Measurements from ENCODE around the gene ADGRG4.

DNA sequence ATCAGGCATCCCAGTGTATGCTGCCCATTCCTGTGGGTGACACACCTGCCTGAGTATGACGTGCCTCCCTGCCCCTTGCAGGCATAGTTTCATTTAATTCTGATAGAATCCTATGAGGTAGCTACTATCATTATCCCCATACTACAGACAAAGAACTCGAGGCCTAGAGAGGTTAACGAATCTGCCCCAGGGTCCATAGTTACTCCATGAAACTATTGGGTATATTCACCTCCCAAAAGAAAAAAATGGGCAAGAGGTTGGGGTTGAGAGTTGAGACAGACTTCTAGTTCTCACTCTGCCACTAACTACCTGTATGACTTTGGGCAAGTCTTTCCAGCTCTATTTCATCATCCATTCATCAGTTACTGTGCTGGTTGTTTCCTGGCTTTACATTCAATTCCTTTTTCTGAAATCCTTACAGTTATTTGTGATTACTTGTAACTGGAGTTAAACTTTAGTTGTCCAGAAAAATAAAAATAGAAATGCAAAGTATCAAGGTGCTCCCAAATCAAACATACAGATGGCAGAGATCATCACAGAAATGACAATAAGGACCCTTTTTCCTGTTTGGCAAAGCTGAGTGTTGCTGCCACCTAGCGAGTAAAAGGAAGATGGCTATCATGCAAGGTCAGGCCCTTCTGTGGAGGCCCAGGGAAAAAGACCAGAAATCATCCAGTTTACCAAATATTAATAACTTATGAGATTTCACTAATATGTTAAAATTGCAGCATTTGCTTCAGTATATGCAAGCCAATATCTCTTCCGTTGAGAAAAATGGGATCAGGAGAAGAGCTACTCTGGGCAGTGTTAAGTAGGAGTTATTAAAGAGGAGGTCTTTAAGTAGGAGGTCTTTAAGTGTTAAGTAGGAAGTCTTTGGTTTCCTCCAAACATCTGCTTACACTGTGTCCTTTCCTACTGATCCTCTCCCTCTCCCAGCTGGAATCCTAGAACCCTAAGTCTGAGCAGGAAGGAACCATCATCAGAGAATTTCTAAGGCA, 32.4 kb upstream of the ADGRG4 start:
- TF ChIP-seq, protein P1, sequence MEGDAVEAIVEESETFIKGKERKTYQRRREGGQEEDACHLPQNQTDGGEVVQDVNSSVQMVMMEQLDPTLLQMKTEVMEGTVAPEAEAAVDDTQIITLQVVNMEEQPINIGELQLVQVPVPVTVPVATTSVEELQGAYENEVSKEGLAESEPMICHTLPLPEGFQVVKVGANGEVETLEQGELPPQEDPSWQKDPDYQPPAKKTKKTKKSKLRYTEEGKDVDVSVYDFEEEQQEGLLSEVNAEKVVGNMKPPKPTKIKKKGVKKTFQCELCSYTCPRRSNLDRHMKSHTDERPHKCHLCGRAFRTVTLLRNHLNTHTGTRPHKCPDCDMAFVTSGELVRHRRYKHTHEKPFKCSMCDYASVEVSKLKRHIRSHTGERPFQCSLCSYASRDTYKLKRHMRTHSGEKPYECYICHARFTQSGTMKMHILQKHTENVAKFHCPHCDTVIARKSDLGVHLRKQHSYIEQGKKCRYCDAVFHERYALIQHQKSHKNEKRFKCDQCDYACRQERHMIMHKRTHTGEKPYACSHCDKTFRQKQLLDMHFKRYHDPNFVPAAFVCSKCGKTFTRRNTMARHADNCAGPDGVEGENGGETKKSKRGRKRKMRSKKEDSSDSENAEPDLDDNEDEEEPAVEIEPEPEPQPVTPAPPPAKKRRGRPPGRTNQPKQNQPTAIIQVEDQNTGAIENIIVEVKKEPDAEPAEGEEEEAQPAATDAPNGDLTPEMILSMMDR (IDR thresholded peaks at IDR 0.05) = peak in 2 of 3 experiments; percentile 48 to 53
- TF ChIP-seq POLR2A (IDR thresholded peaks at IDR 0.05) = no peak

Data from testis (tissue), 2 donors.